ENCODE measurements around the gene EXOC4. TPM values are rescaled to one million over a fixed set of nuclear protein-coding genes. Genes with fewer than 3 reads are reported as not detected.

EXOC4 gene
- total RNA-seq, 1 experiment from 2014 or later, result 75.8 TPM

DNA sequence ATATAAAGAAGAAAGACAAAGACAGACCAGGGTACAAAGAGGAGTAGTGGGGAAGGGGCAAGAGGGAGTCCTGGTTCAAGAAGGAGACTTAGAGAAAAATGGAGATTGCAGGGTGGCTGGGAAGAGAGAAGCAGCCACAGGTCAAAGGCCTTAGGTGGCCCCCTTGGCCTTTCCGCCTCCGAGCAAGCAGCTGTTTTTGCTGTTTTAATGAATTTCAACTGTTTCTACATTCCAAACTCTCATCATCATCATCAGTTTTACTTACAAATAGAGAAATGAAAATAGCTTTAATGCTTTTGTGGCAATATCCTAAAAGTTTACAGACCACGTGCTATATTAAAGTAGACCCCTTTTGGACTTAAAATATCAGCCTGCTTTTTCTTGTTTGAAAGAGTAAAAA, 399.7 kb downstream of the EXOC4 start:
- Histone ChIP-seq H3K4me1 (ENCODE audit: insufficient read depth, low read length) (no peaks in the 10 kb centered on the region), H2BK12ac (ENCODE audit: insufficient read length, low read depth, low read length) (no peak overlapping the region), H2BK15ac (ENCODE audit: low read depth, low read length) (no peak overlapping the region), H4K91ac (ENCODE audit: insufficient read length, low read depth, low read length) (no peak overlapping the region), H3K4ac (ENCODE audit: low read depth, low read length) (no peak overlapping the region), H3K79me1 (ENCODE audit: insufficient read depth, low read depth, low read length, poor library complexity, severe bottlenecking) (no peaks in the 10 kb centered on the region), H3K56ac (ENCODE audit: insufficient read length, low read depth, low read length) (no peak overlapping the region), H3K27me3 (ENCODE audit: insufficient read depth, low read length) (no peaks in the 10 kb centered on the region), H2AK5ac (ENCODE audit: insufficient read length, low read length) (no peak overlapping the region), H3K4me2 (ENCODE audit: insufficient read depth, insufficient read length, low read length) (no peak overlapping the region), H2BK20ac (ENCODE audit: low read depth, low read length, poor library complexity, severe bottlenecking) (no peak overlapping the region), H3T11ph (ENCODE audit: low read length) (no peak overlapping the region), H4K5ac (ENCODE audit: insufficient read length, low read depth, low read length) (no peak overlapping the region), H3K27ac (ENCODE audit: insufficient read length, low read depth, low read length) (no peak overlapping the region), H3K23me2 (ENCODE audit: insufficient read length, low read depth, low read length, poor library complexity, severe bottlenecking) (no peaks in the 10 kb centered on the region), H3K23ac (ENCODE audit: insufficient read length, low read depth, low read length) (no peak overlapping the region), H3K14ac (ENCODE audit: insufficient read depth, low read length) (no peak overlapping the region), H2AFZ (ENCODE audit: low read length) (no peak overlapping the region), H3K9ac (ENCODE audit: extremely low read depth, insufficient read length, low read length) (no peak overlapping the region), H4K8ac (replicated peaks; ENCODE audit: insufficient read length, low read depth, low read length) (no peak overlapping the region), H3K79me2 (ENCODE audit: insufficient read depth, low read length) (no peaks in the 10 kb centered on the region), H4K20me1 (ENCODE audit: control insufficient read depth, insufficient read depth, insufficient read length) (no peaks in the 10 kb centered on the region), H3K18ac (ENCODE audit: insufficient read length, low read depth, low read length) (no peak overlapping the region), H3K9me3 (ENCODE audit: control insufficient read depth, low read depth, low read length) (no peaks in the 10 kb centered on the region), H2BK120ac (ENCODE audit: low read depth, low read length, poor library complexity, severe bottlenecking) (no peak overlapping the region), H2BK5ac (ENCODE audit: insufficient read length, low read length) (no peak overlapping the region)
- TF ChIP-seq CTCF (conservative IDR thresholded peaks at IDR 0.05), result no peak
- no peak for DNase-seq
- WGBS (ENCODE audit: extremely low coverage, insufficient read length, low lambda C conversion rate), result no CpG with 5 or more reads among the region's 3 CpGs
- no peaks in the 10 kb centered on the region for H3K36me3 Mint-ChIP-seq (ENCODE audit: insufficient read depth in 1 of 3, low read depth in 3 of 3)
- no peaks in the 10 kb centered on the region for H3K9me3 Mint-ChIP-seq
- no peaks in the 10 kb centered on the region for H3K4me1 Mint-ChIP-seq
- peak overlapping the region in 1 of 3 experiments; percentile 31; a peak in 2 of 7 replicates for H3K27ac Mint-ChIP-seq
- no peak overlapping the region for H3K4me3 Mint-ChIP-seq
- no peaks in the 10 kb centered on the region for H3K27me3 Mint-ChIP-seq (ENCODE audit: low read depth)
